ENCODE results near the gene TEAD3. TPM values are rescaled to one million over a fixed set of nuclear protein-coding genes. Genes with fewer than 3 reads are reported as not detected.

TEAD3 gene
- total RNA-seq, 2 donors from 2014 or later = 0.80 to 1.8 TPM

DNA sequence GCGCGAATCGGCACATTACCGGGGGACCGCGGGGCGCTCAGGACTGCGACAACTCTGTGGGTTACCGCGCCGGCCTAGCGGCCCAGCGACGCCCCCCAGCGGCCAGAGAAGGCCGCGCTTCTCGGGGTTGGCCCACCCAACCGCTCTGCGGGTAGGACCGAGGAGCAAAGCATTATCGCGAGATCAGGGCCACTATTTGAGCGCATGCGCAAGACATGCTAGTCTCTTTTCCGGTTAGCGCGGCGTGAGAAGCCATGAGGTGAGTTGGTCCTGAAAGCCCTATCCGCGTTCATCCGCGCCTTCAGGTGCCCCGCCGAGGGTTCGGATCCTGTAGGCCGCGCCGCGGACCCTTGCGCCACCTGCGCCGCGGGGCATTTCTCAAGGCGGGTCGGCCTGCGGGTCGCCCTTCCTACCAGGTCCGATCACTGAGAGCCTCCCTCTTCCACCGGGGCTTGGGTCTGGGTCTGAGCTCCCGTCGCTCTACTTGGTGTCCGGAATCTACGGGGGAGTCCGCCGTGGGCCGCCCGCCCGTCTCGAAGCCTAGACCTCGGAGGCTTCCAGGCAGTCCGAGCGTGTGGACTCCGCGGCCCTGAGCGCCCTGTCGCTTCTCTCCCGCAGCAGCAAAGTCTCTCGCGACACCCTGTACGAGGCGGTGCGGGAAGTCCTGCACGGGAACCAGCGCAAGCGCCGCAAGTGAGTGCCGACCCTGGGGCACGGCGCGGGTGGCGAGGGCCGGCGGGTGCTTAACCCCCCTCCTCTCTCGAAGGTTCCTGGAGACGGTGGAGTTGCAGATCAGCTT is 28.5 kb downstream of the TEAD3 start, which contains the start of gene RPL10A:
Gene RPL10A (plus strand): TSS at position 221 of the 799 bp plus-strand sequence. CDS start 34 bp downstream, at position 255.
- peak within 1 kb of the TSS; percentile 98 for H3K27ac Mint-ChIP-seq
- H3K4me3 Mint-ChIP-seq = peak within 1 kb of the TSS; percentile 99
- peak; percentile 93 for ATAC-seq (replicated peaks)
- no peaks in the 10 kb centered on the region for H3K27me3 Mint-ChIP-seq
- H3K36me3 Mint-ChIP-seq (ENCODE audit: low read depth) = peaks cover 90% of the 10 kb centered on the region
- H3K4me1 Mint-ChIP-seq = peaks cover 17% of the 10 kb centered on the region
- no peaks in the 10 kb centered on the region for H3K9me3 Mint-ChIP-seq

DNA sequence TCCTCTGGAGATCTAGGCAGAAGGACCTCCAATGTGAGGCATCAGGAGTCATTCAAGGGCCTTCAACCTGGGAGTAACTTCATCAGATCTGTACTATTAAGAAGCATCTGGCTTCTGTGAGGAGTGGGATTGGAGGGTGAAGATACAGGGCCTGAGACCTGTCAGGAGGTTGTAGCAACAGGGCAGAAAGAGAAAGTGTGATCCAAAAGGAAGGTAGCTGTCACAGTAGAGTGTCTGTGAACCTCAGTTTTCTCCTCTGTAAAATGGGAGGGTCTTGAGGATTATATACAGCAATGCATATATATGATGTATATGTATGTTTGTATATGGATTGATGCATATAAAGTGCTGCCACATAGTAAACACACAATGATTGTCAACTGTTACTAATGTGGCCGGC is 31.2 kb downstream of the TEAD3 start:
- H3K4me3 Mint-ChIP-seq = no peak overlapping the region
- no peaks in the 10 kb centered on the region for H3K27me3 Mint-ChIP-seq
- no peaks in the 10 kb centered on the region for H3K9me3 Mint-ChIP-seq
- H3K27ac Mint-ChIP-seq = no peak overlapping the region
- peaks cover 9% of the 10 kb centered on the region for H3K4me1 Mint-ChIP-seq
- H3K36me3 Mint-ChIP-seq (ENCODE audit: low read depth) = peaks cover 84% of the 10 kb centered on the region
- no peak for ATAC-seq (replicated peaks)

DNA sequence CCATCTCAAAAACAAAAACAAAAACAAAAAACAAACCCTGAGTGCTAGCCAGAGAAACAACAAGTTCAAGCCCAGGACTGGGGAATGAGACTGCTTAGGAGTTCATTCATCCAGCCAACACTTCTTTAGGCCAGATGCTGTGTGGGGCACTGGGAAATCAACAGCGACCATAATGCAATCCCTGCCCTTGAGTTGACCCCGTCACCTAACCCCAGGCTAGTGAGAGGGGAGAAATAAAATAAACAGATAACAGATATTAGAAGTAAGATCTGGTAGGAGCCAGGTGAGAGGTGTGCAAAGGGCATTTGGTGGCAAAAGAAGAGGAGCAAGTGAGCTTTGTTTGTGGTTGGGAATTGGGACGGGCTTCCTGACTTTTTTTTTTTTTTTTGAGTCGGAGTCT is 33.6 kb downstream of the TEAD3 start:
- Mint-ChIP-seq H3K36me3 (ENCODE audit: low read depth) (peaks cover 80% of the 10 kb centered on the region), H3K27me3 (no peaks in the 10 kb centered on the region), H3K27ac (no peak overlapping the region), H3K9me3 (no peaks in the 10 kb centered on the region), H3K4me3 (no peak overlapping the region), H3K4me1 (peaks cover 6% of the 10 kb centered on the region)
- ATAC-seq (replicated peaks) = no peak

DNA sequence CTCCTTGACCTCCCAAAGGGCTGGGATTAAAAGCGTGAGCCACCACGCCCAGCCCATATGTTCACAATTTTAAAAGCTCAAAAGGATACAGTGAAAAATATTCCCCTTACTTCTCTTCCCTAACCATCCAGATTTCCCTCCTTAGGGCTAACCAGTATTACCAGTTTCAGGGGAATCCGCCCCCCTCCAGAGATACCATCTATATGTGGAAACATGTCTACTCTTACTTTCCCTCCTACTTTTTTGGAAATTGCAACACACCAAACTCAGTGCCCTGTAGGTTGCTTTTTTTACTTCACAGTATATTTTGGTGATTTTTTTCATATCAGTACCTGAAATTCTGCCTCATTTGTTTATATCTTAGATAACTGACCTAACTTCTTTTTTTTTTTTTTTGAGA is 35.6 kb downstream of the TEAD3 start:
- Mint-ChIP-seq H3K27ac (no peak overlapping the region), H3K4me3 (no peak overlapping the region), H3K9me3 (no peaks in the 10 kb centered on the region), H3K27me3 (no peaks in the 10 kb centered on the region), H3K4me1 (no peaks in the 10 kb centered on the region), H3K36me3 (ENCODE audit: low read depth) (peaks cover 77% of the 10 kb centered on the region)
- no peak for ATAC-seq (replicated peaks)

DNA sequence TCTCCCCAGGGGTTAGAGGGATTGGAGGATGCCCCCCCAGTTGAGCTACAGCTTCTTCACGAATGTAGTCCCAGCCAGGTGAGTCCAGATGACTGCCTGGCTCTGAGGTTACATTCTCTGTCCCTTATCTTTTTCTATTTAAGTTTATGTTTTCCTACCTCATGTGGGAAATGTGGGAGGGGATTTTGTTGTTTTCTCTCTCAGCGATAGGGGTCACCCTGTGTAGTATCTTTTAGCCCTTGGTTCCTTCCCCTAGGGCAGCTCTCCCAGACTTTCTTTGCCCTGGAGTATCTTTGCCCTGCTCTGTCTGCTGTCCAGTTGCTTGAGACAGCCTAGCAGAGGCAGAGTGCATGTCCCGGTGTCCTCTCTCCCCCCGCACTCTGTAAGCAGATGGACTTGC is 39.0 kb downstream of the TEAD3 start:
- H3K27ac Mint-ChIP-seq = no peak overlapping the region
- no peaks in the 10 kb centered on the region for H3K4me1 Mint-ChIP-seq
- H3K36me3 Mint-ChIP-seq (ENCODE audit: low read depth) = peaks cover 64% of the 10 kb centered on the region
- H3K27me3 Mint-ChIP-seq = no peaks in the 10 kb centered on the region
- H3K4me3 Mint-ChIP-seq = no peak overlapping the region
- H3K9me3 Mint-ChIP-seq = no peaks in the 10 kb centered on the region
- ATAC-seq (replicated peaks) = no peak

DNA sequence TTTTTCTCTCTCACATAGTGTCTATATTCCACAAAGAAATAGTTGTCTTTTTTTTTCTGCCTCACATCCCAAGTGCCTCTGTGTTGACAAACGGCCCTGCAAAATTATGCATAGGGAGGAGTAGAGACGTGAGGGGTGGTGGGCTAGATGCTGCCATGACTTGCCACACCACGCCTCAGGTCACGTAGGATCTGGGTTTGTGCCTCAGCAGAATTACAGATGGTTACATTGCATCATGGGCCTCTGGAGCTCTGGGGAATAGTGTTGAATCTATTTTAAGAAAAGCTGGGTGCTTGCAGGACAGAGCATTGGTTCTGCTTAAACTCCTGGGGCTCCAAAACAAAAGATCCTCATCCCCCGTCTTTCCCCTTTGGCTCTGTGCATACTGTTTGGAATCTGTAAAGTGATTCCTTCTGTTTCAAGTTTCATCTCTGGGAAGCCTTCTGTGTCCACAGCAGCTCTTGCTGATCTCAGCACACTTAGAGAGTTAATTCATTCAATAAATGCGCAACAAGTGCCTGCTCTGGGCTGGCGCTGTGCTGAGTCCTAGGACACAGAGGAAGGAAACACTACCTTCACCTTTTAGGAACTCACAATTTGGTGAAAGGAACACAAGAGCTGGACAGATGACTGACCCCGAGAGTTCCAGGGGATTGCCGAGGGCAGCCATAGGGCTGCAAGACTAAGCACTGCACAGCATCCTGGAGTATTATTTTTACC is 42.3 kb downstream of the TEAD3 start:
- H3K27me3 Mint-ChIP-seq = no peaks in the 10 kb centered on the region
- no peaks in the 10 kb centered on the region for H3K9me3 Mint-ChIP-seq
- peak overlapping the region; percentile 89 for H3K4me3 Mint-ChIP-seq
- no peak for ATAC-seq (replicated peaks)
- H3K4me1 Mint-ChIP-seq = peaks cover 7% of the 10 kb centered on the region
- H3K27ac Mint-ChIP-seq = no peak overlapping the region
- H3K36me3 Mint-ChIP-seq (ENCODE audit: low read depth) = peaks cover 37% of the 10 kb centered on the region

DNA sequence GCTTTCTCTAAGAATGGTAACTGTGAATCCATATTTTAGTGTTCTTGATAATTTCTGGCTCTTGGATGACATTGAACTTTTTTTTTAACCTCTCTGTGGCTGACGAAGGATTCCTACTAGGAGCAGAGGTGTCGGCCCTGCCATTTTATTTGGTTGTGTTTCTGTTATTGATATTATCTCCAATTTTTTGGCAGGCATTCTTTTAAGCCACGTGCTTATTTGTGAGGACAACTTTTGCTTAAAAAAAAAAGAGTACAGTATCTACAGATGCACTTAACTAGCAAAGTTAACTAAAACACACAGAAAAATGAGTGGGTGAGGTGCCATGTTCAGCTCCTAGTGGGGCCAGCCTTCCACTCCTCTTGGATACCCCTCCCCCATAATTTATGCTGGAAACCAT is 43.6 kb downstream of the TEAD3 start:
- Mint-ChIP-seq H3K4me1 (peaks cover 7% of the 10 kb centered on the region), H3K4me3 (peak overlapping the region; percentile 89), H3K36me3 (ENCODE audit: low read depth) (peaks cover 28% of the 10 kb centered on the region), H3K27me3 (no peaks in the 10 kb centered on the region), H3K27ac (peak overlapping the region; percentile 77), H3K9me3 (no peaks in the 10 kb centered on the region)
- no peak for ATAC-seq (replicated peaks)

DNA sequence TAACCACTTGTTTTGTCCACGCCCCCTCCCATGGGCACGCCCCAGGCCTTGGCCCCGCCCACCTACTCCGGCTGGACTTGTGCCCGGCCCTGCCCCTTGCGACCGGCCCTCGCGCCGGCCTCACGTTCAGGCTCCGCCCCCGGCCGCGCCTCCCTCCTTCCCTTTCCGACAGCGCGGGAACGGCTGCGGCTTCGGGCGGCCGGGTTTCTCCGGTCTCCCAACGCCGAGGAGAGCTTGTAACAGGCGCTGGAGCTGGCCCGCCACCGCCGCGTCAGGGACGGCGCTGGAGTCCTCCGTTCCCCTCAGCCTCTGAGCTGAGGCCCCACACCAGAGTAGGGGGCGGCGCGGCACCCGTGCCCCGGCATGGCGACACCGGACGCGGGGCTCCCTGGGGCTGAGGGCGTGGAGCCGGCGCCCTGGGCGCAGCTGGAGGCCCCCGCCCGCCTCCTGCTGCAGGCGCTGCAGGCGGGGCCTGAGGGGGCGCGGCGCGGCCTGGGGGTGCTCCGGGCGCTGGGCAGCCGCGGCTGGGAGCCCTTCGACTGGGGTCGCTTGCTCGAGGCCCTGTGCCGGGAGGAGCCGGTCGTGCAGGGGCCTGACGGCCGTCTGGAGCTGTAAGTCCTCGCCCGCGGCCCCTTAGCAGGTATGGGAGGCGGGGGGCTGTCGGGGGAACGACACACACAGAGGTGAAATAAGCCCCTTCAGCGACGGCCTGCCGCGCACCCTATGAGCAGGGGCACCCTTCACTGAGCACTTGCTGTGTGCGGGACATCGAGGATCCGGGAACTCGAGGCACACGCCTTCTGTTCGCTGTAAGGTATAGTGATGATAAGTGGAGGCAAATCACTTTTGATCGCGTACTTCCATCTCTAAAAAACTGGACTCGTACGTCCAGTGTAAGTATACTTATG is 44.4 kb downstream of the TEAD3 start, which contains the start of gene FANCE:
Gene FANCE (plus strand): TSS at position 156 of the 908 bp plus-strand sequence. CDS start 208 bp downstream, at position 364.
- peaks cover 20% of the 10 kb centered on the region for H3K36me3 Mint-ChIP-seq (ENCODE audit: low read depth)
- H3K4me1 Mint-ChIP-seq = peaks cover 7% of the 10 kb centered on the region
- peak within 1 kb of the TSS; percentile 77 for H3K27ac Mint-ChIP-seq
- peak; percentile 94 for ATAC-seq (replicated peaks)
- H3K4me3 Mint-ChIP-seq = peak within 1 kb of the TSS; percentile 89
- no peaks in the 10 kb centered on the region for H3K9me3 Mint-ChIP-seq
- H3K27me3 Mint-ChIP-seq = no peaks in the 10 kb centered on the region

DNA sequence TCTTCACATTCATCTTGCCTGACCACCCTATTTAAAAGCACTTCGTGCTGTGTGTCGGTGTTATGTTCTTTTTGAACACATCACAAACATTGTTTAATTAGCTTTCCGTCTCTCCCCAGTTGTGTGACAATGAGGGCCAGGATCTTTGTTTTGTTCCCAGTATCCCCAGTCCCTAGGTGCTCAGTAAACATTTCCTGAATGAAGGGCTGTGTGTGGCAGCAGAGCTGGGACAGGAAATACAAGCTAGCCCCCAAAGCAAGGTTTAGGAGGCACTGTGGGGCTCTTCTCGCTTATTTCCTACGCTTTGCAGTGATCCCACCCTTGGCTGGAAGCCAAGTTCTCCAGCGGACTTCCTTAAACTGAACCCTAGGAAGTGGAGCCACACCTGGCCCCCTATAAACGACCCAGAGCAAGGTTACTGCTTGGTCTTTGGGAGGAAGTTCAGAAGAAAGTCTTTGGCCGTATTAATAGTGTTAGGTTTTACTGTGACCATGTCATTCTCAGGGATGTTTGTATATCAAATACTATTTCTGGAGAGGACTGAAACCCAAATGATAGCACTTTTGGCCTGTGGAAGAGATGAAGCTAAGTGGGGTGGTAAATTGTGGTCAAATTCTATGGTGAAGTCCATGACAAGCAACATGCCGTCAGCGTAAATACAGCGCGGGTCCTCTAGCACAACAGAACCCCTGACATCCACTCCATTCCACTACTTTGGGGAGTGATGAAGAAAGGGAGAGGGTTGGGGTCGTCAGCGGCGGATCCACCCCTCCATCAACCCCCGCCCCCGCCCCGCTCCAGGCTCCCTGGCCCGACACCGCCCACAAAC is 45.3 kb downstream of the TEAD3 start:
- Mint-ChIP-seq H3K27ac (peak overlapping the region; percentile 25), H3K27me3 (no peaks in the 10 kb centered on the region), H3K36me3 (ENCODE audit: low read depth) (peaks cover 15% of the 10 kb centered on the region), H3K4me3 (peak overlapping the region; percentile 89), H3K4me1 (peaks cover 7% of the 10 kb centered on the region), H3K9me3 (no peaks in the 10 kb centered on the region)
- ATAC-seq (replicated peaks) = no peak

DNA sequence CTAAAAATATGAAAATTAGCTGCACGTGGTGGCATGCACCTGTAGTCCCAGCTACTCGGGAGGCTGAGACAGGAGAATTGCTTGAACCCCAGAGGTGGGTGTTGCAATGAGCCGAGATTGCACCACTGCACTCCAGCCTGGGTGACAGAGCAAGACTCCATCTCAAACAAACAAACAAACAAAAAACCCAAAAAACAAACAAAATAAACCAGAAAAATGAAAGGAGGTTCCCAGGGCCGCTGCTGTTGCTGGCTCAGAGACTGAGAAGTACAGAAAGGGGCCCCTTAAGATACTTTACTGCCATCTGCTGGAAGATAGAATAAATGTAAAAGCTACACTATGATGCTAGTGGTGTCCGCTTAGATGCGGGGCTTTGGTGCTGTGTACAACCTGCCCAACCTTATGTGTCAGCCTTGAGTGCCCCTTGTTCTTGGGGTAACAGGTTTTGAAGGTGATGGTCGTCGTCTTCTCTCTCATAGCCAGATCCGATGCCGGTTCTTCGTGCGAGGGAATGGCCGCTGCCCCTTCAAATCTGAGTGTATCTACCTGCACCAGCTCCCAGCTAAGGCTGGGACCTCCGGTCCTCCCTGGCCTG is 47.5 kb downstream of the TEAD3 start:
- Mint-ChIP-seq H3K4me3 (peak overlapping the region; percentile 20), H3K36me3 (ENCODE audit: low read depth) (no peaks in the 10 kb centered on the region), H3K27me3 (no peaks in the 10 kb centered on the region)

DNA sequence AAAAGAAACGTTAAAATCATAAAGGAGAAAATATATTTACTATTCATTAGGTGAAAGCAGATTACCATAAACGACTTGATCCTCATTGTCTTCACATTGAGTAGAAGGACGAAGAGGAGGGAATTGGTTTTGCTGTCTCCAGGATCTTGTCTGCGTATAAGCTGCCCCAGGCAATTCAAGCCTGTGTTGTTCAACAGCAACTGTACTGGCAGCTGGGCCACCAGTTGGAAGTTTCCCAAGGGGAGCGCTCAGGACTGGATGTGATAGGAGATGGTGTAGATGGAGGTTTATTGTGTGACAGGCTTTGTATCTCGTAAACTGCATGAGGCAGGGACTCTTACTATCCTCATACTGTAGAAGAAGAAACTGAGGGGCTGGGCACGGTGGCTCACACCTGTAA is 48.7 kb downstream of the TEAD3 start:
- Mint-ChIP-seq H3K27me3 (no peaks in the 10 kb centered on the region), H3K4me3 (no peak overlapping the region), H3K36me3 (ENCODE audit: low read depth) (no peaks in the 10 kb centered on the region), H3K27ac (no peak overlapping the region), H3K4me1 (peaks cover 7% of the 10 kb centered on the region), H3K9me3 (no peaks in the 10 kb centered on the region)
- no peak for ATAC-seq (replicated peaks)

More for the DNA sequence above, 47.5 kb downstream of the TEAD3 start:
- ATAC-seq (replicated peaks) = peak; percentile 63
- H3K4me1 Mint-ChIP-seq = peaks cover 7% of the 10 kb centered on the region
- H3K27ac Mint-ChIP-seq = no peak overlapping the region
- H3K9me3 Mint-ChIP-seq = no peaks in the 10 kb centered on the region

DNA sequence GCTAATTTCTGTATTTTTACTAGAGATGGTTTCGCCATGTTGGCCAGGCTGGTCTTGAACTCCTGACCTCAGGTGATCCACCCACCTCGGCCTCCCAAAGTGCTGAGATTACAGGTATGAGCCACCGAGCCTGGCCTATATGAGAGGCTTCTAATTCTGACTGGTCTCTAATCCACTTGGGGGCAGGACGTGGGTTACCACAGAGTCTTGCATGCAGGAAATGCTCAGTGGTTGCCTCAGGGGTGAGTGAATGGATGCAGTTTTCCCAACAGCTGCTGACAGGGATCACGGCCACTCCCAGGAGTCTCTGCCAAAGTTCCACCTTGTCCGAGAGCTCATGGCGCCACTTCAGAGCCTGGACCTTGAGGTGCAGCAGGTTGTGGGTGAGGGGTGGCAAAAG is 51.2 kb downstream of the TEAD3 start:
- H3K4me1 Mint-ChIP-seq = no peaks in the 10 kb centered on the region
- no peaks in the 10 kb centered on the region for H3K27me3 Mint-ChIP-seq
- H3K36me3 Mint-ChIP-seq (ENCODE audit: low read depth) = no peaks in the 10 kb centered on the region
- no peak overlapping the region for H3K4me3 Mint-ChIP-seq
- H3K27ac Mint-ChIP-seq = no peak overlapping the region
- peak; percentile 52 for ATAC-seq (replicated peaks)
- H3K9me3 Mint-ChIP-seq = no peaks in the 10 kb centered on the region

DNA sequence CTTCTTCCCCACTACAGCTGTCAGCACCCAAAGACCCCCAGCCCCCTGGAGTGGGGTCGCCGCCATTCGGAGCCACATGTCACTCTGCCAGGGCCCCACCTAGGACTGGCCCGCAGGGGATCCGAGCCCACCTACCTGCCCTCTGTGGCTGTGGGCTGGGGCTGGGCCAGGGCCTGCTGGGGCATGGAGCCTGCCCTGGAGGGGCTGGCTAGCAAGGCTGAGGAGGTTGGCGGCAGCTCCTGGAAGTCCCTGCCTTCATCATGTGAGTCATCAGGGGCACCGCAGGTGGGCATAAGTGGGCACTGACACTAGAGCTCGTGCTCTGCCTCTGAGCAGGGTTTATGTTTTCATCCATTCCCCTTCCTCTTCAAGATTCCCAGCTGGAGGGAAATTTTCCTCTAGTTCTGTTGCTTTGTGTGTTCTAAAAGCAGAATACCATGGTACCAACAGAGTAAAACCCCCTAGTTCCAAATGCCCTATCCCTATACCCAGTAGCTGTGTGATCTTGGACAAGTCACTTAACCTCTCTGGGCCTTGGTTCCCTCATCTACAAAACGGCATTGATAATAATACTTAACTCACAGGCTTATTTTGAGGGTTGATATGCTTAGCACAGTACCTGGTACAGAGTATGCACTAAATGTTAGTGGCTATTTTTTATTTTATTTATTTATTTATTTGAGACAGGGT is 53.4 kb downstream of the TEAD3 start:
- Mint-ChIP-seq H3K4me1 (no peaks in the 10 kb centered on the region), H3K4me3 (no peak overlapping the region), H3K27ac (no peak overlapping the region), H3K9me3 (no peaks in the 10 kb centered on the region), H3K36me3 (ENCODE audit: low read depth) (no peaks in the 10 kb centered on the region), H3K27me3 (no peaks in the 10 kb centered on the region)
- ATAC-seq (replicated peaks) = no peak

Data from activated T-helper 17 cell treated with anti-CD3 and anti-CD28 coated beads, Interleukin-2, amount 50 U/mL, for 72 hours (primary cell).